GM21717 (cell line): ENCODE results near the gene FAM217B.

ENCODE experiments used
- ATAC-seq: cut with Tn5 transposase; IDR thresholded peaks from one replicate; pipeline ENCODE4 v1.9.1; 2021; ENCODE audit warnings: mild to moderate bottlenecking, moderate library complexity; ENCODE audit not compliant: unreplicated experiment

Gene FAM217B, protein sequence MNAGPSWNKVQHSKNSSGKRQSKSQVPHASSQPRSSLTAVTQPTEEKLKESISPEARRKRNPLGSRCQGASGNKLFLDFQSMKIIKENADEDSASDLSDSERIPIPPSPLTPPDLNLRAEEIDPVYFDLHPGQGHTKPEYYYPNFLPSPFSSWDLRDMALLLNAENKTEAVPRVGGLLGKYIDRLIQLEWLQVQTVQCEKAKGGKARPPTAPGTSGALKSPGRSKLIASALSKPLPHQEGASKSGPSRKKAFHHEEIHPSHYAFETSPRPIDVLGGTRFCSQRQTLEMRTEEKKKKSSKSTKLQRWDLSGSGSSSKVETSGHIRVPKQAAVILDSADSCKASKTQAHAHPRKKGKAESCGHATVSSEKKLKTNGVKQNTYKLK

GRCh38 chr20:59940129-59940955 lies at the start of gene FAM217B, which contains the start of gene PPP1R3D:
Gene FAM217B (plus strand): TSS chr20:59940389. CDS start chr20:59943944, 3,555 bp downstream.
Gene PPP1R3D (minus strand): TSS chr20:59940305. CDS start chr20:59939931, 374 bp downstream.
- peak; percentile 96 for ATAC-seq

- ATAC-seq, result no peak
Measured at GRCh38 chr20:59891581-59891980, 48.6 kb upstream of the FAM217B start.

GRCh38 chr20:59895908-59896307 lies 44.3 kb upstream of the FAM217B start:
- ATAC-seq, result no peak

GRCh38 chr20:59902470-59902869 lies 37.7 kb upstream of the FAM217B start:
- ATAC-seq, result no peak

DNA sequence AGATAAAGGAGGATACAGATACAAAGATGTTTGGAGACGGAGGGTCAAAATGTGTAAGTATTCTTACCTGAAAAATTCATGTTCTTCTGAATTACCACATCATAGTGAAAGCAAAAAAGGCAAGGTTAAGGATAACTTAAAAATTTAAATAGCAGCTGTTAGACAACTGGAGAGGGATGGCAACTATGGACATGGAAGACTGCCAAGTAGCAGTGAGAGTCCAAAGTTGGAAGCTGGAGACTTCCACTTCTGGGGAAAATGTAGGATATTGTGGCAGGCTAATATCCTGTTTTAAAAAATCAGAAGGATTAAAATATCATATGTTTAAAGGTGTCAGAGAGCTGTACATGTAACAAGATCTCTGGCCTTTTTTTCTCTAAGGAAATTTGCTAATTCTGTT lies 36.6 kb upstream of the FAM217B start:
- ATAC-seq, result no peak

GRCh38 chr20:59908855-59909254 lies 31.3 kb upstream of the FAM217B start:
- no peak for ATAC-seq

GRCh38 chr20:59911041-59911440 lies 29.1 kb upstream of the FAM217B start:
- no peak for ATAC-seq

GRCh38 chr20:59912609-59913008 lies 27.6 kb upstream of the FAM217B start:
- ATAC-seq, result no peak

DNA sequence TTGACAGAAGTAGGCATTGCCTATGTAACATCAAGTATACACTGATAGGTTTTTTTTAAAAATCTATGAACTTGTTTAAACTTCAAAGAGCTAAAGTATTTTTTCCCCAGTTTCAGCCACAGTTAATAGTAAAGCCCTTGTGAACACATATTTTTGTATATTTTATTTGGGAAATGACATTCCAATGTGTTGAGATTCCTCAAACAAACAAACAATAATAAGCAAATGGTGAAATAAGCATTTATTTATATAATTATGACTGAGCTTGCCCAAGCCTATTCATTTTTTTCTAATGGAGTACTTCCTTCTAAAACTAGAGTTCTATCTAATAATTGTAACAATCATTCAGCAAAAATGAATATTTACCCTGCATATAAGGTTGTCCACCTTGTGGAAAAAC lies 19.2 kb upstream of the FAM217B start:
- no peak for ATAC-seq

- no peak for ATAC-seq
Measured at GRCh38 chr20:59923514-59923913, 16.7 kb upstream of the FAM217B start.

- ATAC-seq, result no peak
Measured at GRCh38 chr20:59925359-59925758, 14.8 kb upstream of the FAM217B start.

GRCh38 chr20:59925899-59926298 lies 14.3 kb upstream of the FAM217B start:
- no peak for ATAC-seq

DNA sequence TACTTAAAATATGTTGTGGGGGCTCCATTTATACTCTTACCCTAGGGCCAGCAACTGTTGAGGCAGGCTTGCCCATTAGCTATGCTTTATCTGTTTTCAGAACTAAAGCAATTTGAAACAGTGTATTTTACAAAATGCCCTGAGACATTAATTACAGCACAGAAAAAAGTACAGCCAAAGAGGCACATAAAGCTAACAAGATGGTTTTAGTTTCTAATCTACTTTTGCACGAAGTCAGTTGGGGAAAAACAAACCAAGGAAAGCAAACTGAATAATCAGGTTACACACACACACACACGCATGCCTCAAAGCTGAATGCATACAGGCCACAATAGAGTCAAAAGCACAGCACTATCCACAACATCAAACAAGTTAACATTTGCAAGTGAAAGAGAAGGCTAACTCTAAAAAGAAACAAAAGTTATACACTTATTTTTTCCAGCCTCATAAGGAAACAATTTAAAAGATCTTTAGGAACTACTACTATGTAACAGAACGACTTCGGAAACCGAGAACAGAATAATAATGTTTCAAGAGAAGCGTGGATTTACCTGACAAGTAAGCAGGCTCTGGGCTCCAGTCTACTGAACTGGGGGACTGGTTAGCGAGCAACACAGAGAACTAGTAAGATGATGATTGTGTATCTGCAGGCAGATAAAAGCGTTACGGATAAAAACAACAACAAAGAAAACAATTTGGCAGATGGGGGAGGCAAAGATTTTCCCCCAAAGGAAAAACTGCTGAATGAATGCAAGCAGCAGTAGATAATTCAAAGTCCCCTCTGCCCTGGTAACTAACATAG lies 8.5 kb upstream of the FAM217B start:
- no peak for ATAC-seq

DNA sequence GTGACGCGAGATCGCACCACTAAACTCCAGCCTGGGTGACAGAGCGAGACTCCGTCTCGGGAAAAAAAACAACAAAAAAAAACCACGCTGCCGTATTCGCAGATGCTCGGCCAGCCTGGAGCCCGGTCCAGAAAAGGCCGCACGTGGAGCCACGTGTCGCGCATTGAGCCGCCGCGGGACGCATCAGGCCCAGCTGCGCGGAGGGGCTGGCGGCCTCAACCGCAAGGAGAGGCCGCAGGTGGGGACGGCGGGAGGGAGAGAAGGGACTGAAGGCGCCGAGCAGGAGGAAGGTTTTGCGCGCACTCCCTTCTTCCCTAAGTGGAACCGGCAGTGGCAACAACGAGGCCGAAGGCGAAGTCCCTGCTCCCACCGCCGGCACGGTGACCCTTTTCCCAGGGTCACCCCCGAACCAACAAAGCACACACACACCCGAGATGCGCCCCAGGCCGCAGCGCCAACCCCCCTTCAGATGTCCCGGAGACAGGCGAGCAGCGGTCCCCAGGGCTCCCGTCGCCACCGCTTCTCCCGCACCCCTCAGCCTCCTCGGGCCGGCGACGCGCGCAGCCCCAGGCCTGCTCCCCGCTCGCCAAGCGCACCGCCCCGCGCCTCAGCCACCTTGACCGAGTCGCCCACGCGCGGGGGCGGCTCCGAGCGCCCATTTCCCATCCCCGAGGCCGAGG lies 7.4 kb upstream of the FAM217B start:
- no peak for ATAC-seq

DNA sequence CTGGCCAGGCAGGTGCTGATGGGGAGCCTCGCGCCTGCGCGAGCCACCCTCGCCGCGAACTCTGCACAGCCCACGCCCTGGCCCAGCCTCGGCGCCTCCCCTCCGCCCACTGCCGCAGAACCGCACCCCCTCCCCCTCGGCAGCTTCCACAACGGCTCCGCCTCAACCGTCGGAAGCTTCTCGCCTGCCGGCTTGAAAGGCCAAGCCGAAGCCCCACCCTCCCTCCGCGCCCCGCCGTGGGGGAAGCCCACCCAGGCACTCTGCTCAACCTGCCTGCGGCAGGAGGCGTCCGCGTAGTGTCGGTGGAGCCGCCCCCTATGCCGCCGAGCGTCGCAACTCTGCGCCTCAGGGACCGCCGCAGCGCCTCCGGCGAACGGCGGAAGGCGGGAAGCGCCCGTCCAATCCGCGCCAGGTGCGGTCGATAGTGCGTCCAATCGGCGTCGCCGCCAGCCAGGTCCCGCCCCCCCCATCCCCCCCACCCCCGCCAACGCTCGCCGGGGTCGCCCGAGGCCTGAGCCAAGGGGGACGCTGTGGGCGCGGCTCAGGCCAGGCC lies 6.8 kb upstream of the FAM217B start, which contains the start of gene SYCP2:
SYCP2 (minus strand) TSS at position 342 of the 553 bp plus-strand sequence. CDS start 11,224 bp downstream, outside the sequence.
- ATAC-seq, result no peak

DNA sequence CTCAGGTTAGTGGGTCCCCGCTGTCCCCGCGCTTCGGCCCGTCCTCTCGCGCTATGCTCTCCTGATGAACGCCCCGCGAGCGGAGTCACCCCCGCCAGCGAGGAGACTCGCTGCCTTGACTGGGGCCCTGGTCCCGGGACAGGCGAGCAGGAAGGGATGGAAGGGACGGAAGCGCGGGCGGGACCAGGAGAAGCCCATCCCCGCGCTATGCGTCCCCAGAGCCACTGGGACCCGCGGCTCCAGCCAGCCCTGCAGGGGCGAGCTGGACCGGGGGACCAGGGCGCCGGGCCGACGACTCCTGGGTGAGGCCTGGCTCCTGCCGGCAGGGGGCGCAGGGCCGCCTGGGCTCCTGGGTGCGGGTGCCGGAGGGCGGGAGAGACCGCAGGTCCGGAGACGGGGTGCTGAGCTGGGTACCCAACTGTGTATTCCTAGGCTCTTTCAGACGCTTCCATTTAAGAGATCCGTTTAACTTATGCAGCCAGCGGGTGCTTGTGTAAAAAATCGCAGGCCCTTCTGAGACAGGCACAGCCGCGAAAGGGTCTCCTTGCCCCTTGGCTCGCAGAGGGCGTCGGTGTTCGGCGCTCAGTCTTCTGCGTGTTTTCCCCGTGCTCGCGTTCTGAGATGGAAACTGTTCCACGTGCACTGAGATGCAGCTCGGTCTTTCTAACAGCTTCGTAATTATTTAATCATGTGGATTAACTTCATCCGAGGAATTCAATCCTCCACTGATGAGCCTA lies 6.2 kb upstream of the FAM217B start:
- peak; percentile 88 for ATAC-seq

DNA sequence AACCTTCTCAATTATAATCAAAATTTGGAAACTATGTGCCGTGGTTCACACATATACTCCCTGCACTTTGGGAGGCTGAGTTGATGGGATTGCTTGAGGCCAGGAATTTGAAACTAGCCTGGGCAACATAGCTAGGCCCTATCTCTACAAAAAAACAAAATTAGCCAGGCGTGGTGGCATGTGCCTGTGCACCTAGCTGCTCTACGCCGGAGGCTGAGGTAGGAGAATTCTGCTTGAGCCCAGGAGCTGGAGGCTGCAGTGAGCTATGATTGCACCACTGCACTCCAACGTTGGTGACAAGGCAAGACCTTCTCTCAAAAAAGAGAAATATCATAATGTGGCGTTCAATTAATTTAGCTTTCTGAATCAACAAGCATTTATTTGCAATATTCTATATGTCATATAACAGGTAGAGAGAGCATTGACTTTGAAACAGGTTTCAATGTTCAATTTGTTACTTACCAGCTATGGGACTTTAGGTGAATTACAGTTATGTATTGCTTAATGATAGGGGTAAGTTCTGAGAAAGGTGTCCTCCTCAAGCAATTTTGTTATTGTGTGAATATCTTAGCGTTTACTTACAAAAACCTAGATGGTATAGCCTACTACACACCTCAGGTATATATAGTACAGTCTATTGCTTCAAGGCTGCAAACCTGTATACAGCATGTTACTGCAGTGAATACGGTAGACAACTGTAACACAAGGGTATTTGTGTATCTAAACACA lies 4.6 kb upstream of the FAM217B start:
- no peak for ATAC-seq

DNA sequence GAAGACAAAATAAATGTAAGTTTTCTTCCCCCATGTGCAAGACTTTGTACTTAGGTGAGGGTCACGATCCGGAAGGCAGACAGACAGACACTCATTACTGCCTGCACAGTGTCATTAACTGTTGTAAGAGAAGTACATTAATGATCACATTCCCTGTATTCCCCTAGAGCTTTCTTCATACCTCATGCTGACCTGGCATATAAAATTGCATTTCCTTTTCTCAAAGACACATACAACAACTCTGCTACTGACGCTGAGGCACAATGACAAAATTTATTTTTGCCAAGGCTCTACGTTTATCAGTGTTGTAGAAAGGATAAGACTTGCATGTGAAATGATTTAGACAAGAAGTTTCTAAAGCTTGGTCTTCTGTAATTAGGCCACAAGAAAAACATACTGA lies 3.8 kb upstream of the FAM217B start:
- ATAC-seq, result no peak

DNA sequence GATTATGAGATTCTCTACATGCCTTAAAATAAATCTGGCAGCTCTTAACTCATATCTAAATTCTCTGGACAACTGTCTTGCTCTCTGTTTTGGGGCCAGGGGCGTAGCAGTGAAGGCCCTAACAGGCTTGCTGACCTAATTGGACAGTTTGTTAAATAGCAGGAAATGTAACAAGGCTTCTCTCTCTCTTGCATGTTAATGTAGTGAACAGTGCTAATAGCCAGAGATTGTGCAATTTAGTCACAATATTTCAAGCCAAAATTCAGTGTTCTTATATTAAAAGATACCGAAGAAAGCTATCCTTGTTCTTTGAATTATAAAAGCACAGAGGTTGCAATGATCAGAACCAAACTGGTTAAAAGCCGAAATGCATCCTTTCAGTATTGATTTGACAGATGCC lies 3.0 kb upstream of the FAM217B start:
- ATAC-seq, result no peak
